ENCODE measurements around the gene GPR158. TPM values are rescaled to one million over a fixed set of nuclear protein-coding genes. Genes with fewer than 3 reads are reported as not detected.
A peak's percentile ranks its signal among the peaks of the same experiment; 100 is the strongest.

Gene GPR158
- total RNA-seq, 2 donors from 2014 or later, result 0.09 to 0.29 TPM

DNA sequence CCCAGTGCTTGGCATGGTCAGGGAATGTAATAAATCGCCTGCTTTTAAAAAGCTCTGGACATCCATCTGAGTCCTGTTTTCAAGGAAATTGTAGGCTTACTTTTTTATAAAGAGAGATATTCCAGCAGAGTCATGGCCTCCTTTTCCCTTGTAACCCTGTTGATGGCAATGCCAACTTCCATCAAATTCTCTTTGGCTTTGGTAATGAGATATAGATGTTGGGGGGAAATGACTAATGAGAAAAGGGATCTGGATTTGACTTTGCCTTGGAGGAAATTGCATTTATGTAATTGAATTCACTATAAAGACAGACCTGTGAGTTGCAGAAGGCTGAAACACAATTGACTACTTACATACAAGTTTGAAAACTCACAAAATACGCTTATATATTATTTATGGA is 347.5 kb downstream of the GPR158 start:
- Histone ChIP-seq H3K9ac (ENCODE audit: extremely low read depth, low read length, poor library complexity, severe bottlenecking) (no peak overlapping the region), H3K4me3 (ENCODE audit: low read length) (no peak overlapping the region), H3K27ac (ENCODE audit: low read depth, low read length) (no peak overlapping the region), H3K9me3 (ENCODE audit: control insufficient read depth, low read length) (no peaks in the 10 kb centered on the region), H3K27me3 (ENCODE audit: control insufficient read depth, insufficient read depth, low read length, poor library complexity, severe bottlenecking) (no peaks in the 10 kb centered on the region), H3K36me3 (ENCODE audit: control insufficient read depth, insufficient read depth, low read length) (no peaks in the 10 kb centered on the region), H3K4me1 (ENCODE audit: control insufficient read depth, insufficient read depth, low read length) (no peaks in the 10 kb centered on the region)
- Mint-ChIP-seq H3K4me1 (peaks cover 2% of the 10 kb centered on the region), H3K27me3 (ENCODE audit: insufficient read depth) (no peaks in the 10 kb centered on the region), H3K9me3 (peaks cover 9% of the 10 kb centered on the region), H3K4me3 (no peak overlapping the region), H3K27ac (no peak overlapping the region), H3K36me3 (ENCODE audit: low read depth) (no peaks in the 10 kb centered on the region)
- TF ChIP-seq, protein P1, sequence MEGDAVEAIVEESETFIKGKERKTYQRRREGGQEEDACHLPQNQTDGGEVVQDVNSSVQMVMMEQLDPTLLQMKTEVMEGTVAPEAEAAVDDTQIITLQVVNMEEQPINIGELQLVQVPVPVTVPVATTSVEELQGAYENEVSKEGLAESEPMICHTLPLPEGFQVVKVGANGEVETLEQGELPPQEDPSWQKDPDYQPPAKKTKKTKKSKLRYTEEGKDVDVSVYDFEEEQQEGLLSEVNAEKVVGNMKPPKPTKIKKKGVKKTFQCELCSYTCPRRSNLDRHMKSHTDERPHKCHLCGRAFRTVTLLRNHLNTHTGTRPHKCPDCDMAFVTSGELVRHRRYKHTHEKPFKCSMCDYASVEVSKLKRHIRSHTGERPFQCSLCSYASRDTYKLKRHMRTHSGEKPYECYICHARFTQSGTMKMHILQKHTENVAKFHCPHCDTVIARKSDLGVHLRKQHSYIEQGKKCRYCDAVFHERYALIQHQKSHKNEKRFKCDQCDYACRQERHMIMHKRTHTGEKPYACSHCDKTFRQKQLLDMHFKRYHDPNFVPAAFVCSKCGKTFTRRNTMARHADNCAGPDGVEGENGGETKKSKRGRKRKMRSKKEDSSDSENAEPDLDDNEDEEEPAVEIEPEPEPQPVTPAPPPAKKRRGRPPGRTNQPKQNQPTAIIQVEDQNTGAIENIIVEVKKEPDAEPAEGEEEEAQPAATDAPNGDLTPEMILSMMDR (conservative IDR thresholded peaks at IDR 0.05), result no peak
- 97% methylated on average over 1 of the region's 2 CpGs; no CpG with 5 or more reads in 1 of the 2 experiments for WGBS, 2 experiments (ENCODE audit: insufficient coverage in 1 of 2, insufficient read length in 1 of 2)
- DNase-seq, result no peak

DNA sequence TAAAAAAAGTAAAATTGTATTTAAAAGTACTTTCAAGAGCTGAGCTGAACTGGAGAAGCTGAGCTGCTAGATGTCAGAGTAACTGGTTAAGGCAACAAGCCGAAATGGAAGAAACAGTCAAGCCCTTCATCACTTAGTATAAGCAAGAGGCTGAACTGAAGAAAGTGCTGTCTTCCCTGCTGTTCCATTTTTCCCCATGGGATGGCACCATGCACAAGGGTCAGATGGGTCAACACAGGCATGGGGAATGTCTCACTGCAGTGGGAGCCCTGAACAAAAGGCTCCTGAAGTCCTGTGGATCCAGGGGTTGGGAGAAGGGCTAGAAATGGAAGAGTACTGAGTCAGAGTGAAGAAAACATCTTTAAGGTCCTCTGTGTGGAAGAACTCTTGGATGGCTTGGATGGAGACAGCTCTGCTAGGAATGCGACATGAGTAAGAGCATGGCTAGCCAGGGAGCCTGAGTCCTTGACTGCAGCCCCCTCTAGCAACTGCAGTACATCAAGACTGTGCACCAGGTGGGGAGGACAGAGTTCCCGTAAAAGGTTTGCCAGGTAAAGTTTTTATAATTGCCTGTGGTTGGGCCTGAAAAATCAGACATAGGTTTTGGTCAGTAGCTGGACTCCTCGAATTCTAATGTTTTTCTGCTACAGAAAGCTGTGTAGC is 348.3 kb downstream of the GPR158 start:
- H3K4me1 Mint-ChIP-seq, result peaks cover 2% of the 10 kb centered on the region
- H3K36me3 Mint-ChIP-seq (ENCODE audit: low read depth), result no peaks in the 10 kb centered on the region
- DNase-seq, result peak; percentile 93
- H3K27me3 Mint-ChIP-seq (ENCODE audit: insufficient read depth), result no peaks in the 10 kb centered on the region
- H3K27me3 ChIP-seq (ENCODE audit: control insufficient read depth, insufficient read depth, low read length, poor library complexity, severe bottlenecking), result no peaks in the 10 kb centered on the region
- H3K9me3 Mint-ChIP-seq, result peaks cover 9% of the 10 kb centered on the region
- no peak overlapping the region for H3K4me3 ChIP-seq (ENCODE audit: low read length)
- H3K27ac ChIP-seq (ENCODE audit: low read depth, low read length), result no peak overlapping the region
- H3K9ac ChIP-seq (ENCODE audit: extremely low read depth, low read length, poor library complexity, severe bottlenecking), result no peak overlapping the region
- TF ChIP-seq, protein P1 (conservative IDR thresholded peaks at IDR 0.05), result peak; percentile 86
- peak overlapping the region; percentile 36 for H3K27ac Mint-ChIP-seq
- WGBS, 2 experiments (ENCODE audit: insufficient coverage in 1 of 2, insufficient read length in 1 of 2), result 95 to 100% methylated on average over 2 to 4 of the region's 4 CpGs
- H3K9me3 ChIP-seq (ENCODE audit: control insufficient read depth, low read length), result no peaks in the 10 kb centered on the region
- no peaks in the 10 kb centered on the region for H3K4me1 ChIP-seq (ENCODE audit: control insufficient read depth, insufficient read depth, low read length)
- H3K36me3 ChIP-seq (ENCODE audit: control insufficient read depth, insufficient read depth, low read length), result no peaks in the 10 kb centered on the region
- H3K4me3 Mint-ChIP-seq, result no peak overlapping the region

DNA sequence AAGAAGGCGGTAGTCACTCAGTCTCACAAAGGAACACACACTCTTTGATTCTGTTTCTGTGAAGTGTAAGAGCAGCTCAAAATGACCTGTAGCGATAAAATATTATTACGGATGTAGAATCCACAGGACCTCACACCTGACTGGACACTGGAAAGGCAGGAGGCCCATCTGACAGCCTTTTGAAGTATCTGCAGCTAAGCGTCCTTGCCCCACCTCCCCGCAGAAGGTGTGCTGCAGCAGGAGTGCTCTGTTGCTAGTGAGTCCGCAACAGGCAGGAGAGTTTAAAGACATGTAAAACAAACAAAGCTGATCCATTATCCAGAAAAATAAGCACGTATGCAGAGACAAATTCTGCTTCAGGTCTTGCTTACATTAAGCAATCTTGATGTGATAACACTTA is 355.5 kb downstream of the GPR158 start:
- no peak overlapping the region for H3K9ac ChIP-seq (ENCODE audit: extremely low read depth, low read length, poor library complexity, severe bottlenecking)
- H3K4me3 ChIP-seq (ENCODE audit: low read length), result no peak overlapping the region
- H3K9me3 ChIP-seq (ENCODE audit: control insufficient read depth, low read length), result no peaks in the 10 kb centered on the region
- TF ChIP-seq, protein P1 (conservative IDR thresholded peaks at IDR 0.05), result no peak
- no peak overlapping the region for H3K27ac ChIP-seq (ENCODE audit: low read depth, low read length)
- no peaks in the 10 kb centered on the region for H3K27me3 ChIP-seq (ENCODE audit: control insufficient read depth, insufficient read depth, low read length, poor library complexity, severe bottlenecking)
- 89 to 92% methylated on average over 5 to 7 of the region's 7 CpGs for WGBS, 2 experiments (ENCODE audit: insufficient coverage in 1 of 2, insufficient read length in 1 of 2)
- H3K36me3 ChIP-seq (ENCODE audit: control insufficient read depth, insufficient read depth, low read length), result no peaks in the 10 kb centered on the region
- Mint-ChIP-seq H3K4me1 (no peaks in the 10 kb centered on the region), H3K9me3 (no peaks in the 10 kb centered on the region), H3K4me3 (no peak overlapping the region), H3K36me3 (ENCODE audit: low read depth) (no peaks in the 10 kb centered on the region), H3K27ac (no peak overlapping the region), H3K27me3 (ENCODE audit: insufficient read depth) (no peaks in the 10 kb centered on the region)
- H3K4me1 ChIP-seq (ENCODE audit: control insufficient read depth, insufficient read depth, low read length), result no peaks in the 10 kb centered on the region
- DNase-seq, result no peak
